GM21737 (cell line): ENCODE results near the gene COG4.
"Not testable (repeated sequence)": the region's sequence is repeated elsewhere in the genome, so short reads cannot be mapped to it uniquely, and the experiment has no call there.

ENCODE experiments used
- ATAC-seq: cut with Tn5 transposase; IDR thresholded peaks from one replicate; pipeline ENCODE4 v1.9.1; 2021; ENCODE audit warnings: mild to moderate bottlenecking, moderate library complexity; ENCODE audit not compliant: unreplicated experiment

COG4 gene

DNA sequence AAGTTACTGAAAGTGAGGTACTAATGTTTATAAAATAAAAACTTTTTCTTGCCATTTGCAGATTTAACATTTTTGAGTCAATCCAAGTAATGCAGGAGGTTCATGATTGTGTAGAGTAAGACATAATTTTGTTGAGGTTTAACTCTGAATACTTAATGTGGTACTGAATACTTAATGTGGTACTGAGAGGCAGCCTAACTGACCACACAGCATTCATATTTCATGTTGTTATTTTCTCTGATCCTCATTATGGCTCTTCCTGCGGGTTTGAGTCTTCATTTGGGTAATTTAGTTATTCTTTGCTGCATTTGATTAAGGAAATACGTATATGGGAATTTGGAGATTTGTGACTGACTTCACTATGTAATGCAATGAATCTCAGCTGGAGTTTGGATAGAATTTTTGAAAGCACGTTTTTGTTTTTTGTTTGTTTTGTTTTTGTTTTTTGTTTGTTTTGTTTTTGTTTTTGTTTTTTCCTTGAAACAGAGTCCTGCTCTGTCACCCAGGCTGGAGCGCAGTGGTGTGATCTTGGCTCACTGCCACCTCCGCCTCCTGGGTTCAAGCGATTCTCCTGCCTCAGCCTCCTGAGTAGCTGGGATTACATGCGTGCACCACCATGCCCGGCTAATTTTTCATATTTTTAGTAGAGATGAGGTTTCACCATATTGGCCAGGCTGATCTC lies 4.1 kb upstream of the COG4 start:
- ATAC-seq: no peak

DNA sequence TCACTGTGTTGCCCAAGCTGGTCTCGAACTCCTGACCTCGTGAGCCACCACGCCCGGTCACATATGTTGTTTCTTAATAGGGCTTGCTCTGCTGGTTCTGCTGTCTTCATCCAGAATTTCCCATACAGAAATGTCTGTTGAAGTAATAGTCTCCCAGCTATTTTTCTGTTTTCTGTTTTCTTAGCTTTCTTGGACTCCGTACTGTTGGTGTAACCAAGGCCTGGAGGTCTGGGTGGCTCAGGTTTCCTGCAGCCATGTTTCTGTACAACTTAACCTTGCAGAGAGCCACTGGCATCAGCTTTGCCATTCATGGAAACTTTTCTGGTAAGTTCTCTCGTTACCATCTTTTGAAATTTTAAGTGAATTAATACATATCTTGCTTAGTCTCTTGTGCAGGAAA lies 3.0 kb upstream of the COG4 start:
- ATAC-seq: no peak

DNA sequence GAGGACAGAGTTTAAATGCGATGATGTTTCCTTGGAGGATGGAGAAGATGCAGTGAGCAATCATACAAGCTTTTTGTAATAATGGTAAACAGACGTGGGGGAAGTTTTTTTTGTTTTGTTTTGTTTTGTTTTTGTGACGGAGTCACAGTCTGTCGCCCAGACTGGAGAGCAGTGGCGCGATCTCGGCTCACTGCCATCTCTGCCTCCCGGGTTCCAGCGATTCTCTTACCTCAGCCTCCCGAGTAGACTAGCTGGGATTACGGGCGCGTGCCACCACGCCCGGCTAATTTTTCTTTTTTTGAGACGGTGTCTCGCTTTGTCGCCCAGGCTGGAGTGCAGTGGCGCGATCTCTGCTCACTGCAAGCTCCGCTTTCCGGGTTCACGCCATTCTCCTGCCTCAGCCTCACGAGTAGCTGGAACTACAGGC lies 1.1 kb upstream of the COG4 start:
- ATAC-seq: not testable (repeated sequence)

DNA sequence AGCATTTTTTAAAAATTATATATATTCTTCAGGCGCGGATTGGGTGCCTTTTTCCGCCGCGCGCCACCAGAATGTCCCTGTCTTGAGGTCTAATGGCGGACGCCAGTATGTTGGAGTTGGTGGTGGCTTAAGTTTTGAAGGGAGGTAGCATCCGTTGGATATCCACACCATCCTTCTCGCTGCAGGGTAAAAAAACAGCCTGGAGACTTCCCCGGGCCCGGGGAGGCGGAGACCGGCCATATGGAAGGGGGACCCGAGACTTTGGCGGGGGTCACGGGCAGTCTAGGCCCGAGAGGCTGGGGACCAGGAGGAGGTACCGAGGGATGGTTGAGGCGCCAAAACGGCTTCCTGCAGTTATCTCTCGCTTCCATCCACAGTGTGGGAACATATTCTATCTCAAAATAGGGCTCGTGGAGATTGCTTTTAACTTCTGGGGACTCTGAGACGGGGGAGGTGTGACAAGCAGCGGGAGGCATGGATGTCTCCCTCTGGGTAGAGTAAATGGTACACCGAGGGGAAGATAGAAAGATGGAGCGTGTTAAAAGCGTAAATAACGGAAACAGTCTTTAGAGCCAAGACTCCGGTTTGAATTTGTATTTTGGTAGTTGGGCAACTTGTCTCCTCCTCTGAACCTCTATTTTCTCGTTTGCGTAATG lies 517 bp upstream of the COG4 start, which contains the start of gene SF3B3:
SF3B3 (plus strand) TSS at position 74 of the 656 bp plus-strand sequence. CDS start 2,841 bp downstream, outside the sequence.
- peak; percentile 50 for ATAC-seq

DNA sequence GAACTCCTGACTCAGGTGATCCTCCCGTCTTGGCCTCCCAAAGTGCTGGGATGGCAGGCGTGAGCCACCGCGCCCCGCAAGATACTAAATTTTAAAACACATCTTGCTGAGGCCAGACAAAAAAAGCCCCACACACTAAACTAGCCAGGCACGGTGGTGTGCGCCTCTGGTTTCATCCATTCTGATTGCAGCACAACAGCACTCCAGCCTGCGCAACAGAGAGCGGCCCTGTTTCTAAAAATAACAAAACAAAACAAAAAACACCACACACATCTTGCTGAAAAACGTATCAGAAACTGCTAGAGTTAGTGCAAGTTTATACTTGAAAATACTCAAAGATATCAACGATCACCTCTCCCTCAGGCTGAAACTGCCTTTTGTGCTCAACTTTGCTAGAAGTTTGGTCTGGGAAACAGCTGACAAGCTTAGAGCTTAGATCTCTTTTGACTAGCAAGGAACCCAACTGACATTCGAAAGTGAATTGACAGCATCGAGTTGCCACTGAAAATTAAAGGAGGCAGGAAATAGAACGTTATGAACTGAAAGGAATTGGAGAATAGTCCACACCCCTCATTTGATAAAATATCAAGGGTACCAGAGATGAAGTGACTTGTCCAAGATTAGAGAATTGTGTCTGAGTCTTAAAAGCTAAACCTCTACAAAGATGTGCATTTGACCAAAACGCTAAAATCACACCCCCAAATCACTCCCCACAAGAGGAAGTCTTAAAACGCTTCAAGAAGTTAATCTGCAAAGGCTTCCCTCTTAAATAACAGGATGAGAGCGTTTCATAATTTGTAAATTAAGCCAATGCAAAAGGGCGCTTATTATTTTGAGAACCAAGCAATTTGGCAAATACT lies 908 bp downstream of the COG4 start:
- no peak for ATAC-seq

DNA sequence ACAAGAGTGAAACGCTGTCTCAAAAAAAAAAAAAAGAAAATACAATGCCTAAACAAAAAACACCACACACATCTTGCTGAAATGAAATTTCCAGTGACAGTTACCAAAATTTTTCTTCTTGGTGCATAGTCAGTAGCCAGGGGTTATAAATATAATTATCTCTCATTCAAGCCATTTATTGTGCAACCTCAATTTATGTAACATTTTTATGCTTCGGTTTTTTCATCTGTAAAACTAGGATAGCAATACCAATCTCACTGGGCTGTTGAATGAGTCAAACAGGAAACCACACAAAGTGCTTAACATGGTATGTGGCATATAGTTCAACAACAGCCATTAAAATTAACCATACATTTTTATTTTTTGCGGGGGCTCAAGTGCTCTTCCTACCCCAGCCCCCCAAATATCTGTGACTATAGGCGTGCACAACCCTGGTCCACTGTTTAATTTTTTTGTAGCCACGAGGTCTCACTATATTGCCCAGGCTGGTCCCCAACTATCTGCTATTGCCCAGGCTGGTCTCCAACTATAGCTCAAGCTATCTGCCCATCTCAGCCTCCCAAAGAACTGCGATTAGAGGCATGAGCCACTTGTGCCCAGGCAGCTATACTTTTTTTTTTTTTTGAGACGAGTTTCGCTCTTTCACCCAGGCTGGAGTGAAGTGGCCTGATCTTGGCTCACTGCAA lies 2.6 kb downstream of the COG4 start:
- no peak for ATAC-seq

DNA sequence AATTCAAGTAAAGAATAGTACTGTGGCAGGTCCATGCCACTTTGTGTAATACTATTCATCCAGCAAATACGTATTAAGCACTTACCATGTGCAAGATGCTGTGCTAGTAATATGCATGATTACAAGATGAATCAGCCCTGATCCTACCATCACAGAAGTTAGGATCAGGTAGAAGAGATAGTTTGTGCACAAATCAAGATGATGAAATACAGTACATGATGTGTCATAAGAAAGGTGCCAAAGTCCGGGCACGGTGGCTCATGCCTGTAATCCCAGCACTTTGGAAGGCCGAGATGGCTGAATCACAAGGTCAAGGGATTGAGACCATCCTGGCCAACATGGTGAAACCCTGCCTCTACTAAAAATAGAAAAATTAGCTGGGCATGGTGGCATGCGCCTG lies 10.9 kb downstream of the COG4 start:
- ATAC-seq: no peak

DNA sequence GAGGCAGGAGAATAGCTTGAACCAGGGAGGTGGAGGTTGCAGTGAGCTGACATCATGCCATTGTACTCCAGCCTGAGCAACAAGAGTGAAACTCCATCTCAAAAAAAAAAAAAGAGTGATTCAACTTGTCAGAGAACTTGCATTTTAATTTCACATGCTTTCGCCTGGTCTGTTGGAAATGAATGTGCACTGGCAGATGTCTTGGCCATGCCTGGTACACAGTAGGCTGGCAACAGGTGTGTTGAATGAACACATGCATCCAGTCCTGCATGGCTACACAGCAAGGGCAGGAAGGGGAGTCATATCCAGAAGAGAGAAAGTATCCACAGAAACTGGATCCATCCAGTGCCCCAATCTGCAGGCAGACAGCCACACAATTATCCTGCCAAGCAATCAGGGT lies 11.5 kb downstream of the COG4 start:
- no peak for ATAC-seq

DNA sequence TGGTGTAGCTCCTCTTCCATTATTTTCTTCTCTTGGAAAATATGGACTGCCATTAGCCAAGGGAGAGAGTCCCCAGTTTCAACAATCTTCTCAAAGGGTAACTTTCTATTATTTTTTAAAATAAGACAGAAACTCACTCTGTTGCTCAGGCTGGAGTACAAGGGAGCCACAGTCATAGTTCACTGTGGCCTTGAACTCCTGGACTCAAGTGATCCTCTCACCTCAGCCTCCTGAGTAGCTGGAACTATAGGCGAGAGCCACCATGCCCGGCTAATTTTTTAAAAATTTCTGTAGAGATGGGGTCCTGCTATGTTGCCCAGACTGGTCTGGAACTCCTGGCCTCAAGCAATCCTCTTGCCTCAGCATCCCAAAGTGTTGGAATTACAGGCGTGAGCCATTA lies 13.1 kb downstream of the COG4 start:
- ATAC-seq: no peak

DNA sequence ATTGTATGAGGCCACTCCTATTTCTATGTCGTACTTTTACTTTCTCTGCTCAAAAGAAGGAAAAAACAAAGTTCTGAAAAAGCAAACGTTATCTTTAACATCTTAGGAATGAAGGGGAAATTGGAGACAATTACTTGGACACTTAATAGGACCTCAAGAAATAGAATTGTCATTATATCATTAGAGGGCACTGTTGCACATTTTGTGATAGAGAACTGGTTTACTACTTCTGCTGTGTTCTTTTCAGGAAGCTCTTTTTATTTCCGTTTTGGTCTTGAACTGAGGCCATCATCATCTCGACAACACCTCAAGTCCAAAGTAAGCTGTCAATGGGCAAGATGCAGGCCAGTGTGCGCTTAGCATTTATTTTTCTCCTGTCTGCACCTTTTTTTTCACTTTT lies 14.6 kb downstream of the COG4 start:
- ATAC-seq: no peak

DNA sequence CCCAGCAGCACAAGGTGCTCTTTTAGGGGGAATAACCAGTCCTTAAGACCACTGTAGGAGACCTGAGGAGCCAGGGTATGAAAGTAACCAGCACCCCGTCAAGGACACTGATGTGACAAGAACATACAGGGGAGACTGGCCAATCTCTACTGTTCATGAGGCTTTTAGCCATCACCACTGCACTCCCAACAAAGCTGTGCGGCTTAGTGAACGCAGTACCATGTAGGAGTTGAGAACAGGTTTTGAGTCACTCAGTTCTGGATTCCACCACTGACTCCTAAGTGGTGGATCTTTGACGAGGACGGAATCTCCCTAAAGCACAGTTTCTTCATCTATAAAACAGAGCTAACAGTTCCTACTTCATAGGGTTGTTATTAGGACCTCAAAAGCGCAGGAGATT lies 26.8 kb downstream of the COG4 start:
- ATAC-seq: no peak

DNA sequence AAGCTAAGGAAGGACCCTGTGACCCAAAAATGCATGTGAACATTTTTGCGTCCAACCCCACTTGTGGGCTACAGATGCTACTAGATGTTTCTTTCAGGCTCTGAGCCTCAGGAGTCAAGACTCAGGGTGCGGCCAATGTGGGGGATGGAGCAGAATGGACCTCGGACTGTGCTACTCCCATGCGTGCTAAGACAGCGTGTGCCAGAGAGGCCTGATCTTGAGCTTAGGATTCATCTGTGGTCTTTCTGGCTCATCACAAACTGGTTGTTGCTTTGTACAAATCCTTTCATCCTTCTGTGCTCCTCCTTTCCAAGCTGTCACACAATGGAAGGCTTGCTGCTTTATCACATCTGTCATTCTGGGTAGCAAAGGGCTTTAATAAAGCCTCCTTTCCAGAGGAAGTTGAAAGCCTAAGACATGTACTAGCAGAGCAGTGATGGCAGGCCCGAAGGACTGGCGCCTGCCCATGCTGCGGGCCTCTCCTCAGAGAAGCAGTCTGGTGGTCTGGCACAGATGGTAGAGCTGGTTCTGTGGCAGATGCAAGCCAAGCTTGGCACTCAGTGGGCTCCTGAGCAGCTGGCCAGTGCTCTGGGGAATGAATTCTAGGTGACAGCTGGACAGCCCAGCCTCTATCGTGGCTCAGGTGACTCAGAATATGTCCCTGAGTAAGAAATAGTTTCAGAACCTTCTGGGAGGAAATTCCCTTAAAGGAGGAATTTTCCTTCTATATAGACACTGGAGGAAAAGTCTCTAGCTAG lies 27.8 kb downstream of the COG4 start:
- no peak for ATAC-seq

DNA sequence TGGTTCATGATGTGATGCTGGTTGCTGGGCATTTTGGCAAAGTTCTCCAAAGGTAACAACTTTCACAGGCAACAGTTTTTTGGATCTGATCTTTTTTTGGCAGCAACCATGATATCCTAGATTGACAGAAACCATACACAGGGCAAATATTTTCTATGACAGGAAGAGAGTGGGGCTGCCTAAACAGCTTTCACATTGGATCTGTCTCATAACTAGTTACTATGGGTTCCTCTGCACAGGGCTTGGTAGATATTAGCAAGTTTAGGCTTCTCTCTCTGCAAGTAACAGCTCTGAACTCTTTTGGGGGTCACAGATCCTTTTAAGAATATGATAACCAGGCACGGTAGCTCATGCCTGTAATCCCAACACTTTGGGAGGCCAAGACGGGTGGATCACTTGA lies 28.6 kb downstream of the COG4 start:
- no peak for ATAC-seq

DNA sequence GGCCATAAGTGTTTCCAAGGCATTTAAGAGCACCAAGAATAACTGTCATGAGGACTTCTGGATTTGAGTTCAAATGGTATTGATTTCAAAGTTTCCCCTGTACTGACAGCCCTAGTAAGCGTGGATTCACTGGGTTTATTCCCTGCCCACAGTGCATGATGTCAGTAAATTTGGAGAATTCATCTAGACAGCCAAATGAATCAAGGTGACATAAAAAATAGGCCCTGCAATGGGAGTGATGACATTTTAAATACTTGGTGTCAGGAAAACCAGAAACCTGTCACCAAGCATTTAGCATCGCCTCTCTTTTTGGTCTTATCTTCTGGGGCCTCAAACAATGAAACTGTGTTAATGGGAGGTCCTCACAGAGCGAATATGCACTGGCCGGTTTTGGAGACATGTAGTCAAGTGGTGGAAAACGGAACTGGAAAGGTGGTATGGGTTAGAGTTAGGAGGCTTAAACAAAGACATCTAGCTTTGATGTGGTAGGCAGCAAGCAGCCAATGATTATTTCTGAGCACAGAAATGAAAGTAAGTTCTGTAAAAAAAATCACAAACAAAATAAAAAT lies 29.1 kb downstream of the COG4 start:
- no peak for ATAC-seq

DNA sequence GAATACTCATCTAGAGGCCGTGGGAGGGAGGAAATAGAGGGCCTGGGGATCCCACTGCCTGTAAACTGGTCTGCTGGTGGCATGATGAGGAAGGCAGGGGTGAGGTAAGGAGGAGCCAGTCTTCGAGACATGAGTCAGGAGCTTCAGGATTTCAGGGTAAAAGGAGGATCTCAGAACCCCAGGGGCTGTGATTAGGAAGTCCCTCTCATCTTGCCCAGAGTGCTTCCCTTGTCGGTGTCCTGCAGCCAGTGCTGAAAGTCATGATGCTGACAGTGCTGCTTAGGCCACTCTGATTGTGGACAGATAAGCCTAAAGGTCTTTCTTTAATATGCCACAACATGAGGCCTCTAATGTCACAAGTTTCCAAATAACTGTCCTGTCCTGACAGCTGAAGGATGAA lies 29.6 kb downstream of the COG4 start:
- ATAC-seq: no peak

DNA sequence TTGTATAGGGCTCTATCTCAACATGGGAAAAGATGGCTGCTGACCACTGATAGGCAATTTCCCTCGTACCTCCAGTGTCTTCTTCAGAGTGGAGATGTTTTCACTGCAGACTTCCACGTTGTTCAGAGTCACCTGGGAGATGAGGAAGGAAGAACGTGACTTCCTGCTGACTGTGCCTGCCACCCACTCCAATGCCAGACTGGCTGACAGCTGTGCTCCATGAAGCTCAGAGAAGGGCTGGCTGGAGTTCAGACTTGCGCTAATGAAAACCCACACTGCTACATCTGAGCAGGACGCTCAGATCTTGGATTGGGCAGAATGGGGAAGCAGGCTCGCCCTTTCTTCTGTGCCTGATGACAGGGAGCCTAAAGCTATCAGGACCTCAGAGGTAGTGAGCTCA lies 33.1 kb downstream of the COG4 start:
- no peak for ATAC-seq

DNA sequence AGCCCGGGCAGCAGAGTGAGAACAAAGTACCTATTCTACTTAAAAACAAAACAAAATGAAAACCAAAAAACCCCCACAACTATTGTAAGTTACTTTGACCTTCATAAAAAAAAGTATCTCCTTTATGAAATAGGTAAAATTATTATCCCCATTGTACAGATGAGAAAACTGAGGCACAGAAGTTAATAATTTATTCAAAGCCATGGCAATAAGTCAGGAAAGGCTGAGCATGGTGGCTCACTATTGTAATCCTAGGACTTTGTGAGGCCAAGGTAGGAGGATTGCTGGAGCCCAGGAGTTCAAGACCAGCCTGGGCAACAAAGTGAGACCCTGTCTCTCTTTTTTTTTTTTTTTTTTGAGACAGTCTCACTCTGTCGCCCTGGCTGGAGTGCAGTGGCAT lies 38.5 kb downstream of the COG4 start:
- ATAC-seq: no peak

DNA sequence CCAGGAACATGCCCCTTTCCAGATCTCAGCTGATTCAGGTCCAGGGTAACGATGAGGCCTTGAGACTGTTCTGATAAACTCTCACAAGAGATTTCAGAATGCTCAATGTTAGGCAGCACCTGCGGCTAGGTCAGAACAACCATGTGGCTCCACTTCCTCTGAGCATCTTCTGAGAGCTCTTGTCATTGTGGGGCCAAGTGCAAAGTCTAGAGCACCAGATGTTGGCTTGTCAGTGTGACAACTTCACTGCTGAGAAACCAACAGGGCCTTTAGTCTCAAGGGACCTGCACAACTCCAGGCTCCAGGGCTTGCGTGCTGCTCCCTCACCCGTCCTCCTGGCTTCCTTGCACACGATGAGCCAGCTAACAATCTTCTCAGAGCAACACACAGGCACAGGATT lies 39.9 kb downstream of the COG4 start:
- no peak for ATAC-seq

DNA sequence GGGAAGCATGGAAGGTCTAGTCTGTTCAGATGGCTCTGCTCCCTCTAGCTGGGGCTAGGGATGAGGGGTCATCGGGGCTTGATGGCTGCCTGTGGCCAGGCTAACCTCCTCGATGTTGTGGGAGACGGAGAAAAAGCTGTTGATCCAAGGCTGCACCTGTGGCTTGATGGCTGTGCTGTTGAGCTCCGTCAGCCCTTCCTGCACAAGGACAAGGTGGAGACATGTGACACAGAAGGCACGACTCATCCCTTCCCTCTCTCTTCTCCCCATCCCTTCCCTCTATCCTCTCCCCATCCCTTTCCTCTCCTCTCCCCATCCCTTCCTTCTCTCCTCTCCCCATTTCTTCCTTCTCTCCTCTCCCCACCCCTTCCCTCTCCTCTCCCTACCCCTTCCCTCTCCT lies 40.7 kb downstream of the COG4 start:
- no peak for ATAC-seq

DNA sequence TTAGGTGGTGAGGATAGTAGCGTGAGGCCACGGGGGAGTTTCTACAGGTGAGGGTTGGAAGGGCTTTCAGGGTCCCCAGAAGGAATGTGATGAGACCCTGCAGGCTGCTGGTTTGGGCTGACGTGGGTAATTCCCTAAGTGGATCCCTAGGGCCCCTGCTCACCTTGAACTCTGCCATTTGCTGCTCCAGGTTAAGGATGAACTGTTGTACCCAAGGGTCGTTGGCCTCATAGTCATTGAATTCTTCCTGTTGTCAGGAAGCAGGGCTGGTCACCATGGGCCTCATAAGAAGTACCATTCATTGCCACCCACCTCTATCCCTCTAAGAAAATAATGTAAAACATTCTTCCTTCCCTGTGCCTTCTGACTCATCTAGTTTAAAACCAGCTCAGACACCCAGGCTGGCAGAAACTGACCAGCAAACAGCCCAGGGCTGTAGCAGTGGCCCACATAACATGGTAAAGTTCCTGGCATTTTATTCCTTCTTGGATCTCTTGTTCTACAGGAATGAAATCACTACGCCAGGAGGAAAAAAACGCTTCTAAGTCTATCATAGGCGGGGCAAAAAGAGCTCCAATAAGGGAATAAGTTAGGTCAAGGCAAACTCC lies 41.3 kb downstream of the COG4 start:
- no peak for ATAC-seq
